ENCODE data around the gene MOCS3.
A peak's percentile ranks its signal among the peaks of the same experiment; 100 is the strongest.

The MOCS3 gene

GRCh38 chr20:50980851-50981713 is 22.5 kb downstream of the MOCS3 start:
- peak in 2 of 3 experiments; percentile 42 to 59 for DNase-seq (ENCODE audit: low read depth in 2 of 3, low spot score in 2 of 3)

GRCh38 chr20:50981714-50982048 is 23.1 kb downstream of the MOCS3 start:
- no peak for DNase-seq (ENCODE audit: low read depth in 2 of 3, low spot score in 2 of 3)

GRCh38 chr20:50982363-50982762 is 23.7 kb downstream of the MOCS3 start:
- no peak for DNase-seq (ENCODE audit: low read depth in 2 of 3, low spot score in 2 of 3)

GRCh38 chr20:50983321-50983720 is 24.7 kb downstream of the MOCS3 start:
- no peak for DNase-seq (ENCODE audit: low read depth in 2 of 3, low spot score in 2 of 3)

GRCh38 chr20:50987493-50988210 is 29.0 kb downstream of the MOCS3 start:
- peak in 2 of 3 experiments; percentile 12 to 40 for DNase-seq (ENCODE audit: low read depth in 2 of 3, low spot score in 2 of 3)

GRCh38 chr20:50991076-50991475 is 32.5 kb downstream of the MOCS3 start:
- DNase-seq (ENCODE audit: low read depth in 2 of 3, low spot score in 2 of 3), result no peak

GRCh38 chr20:50992336-50992732 is 33.7 kb downstream of the MOCS3 start:
- DNase-seq (ENCODE audit: low read depth in 2 of 3, low spot score in 2 of 3), result no peak

- peak in 1 of 3 experiments; percentile 35 for DNase-seq (ENCODE audit: low read depth in 2 of 3, low spot score in 2 of 3)
Measured at GRCh38 chr20:50992733-50993457, 34.3 kb downstream of the MOCS3 start.

- no peak for DNase-seq (ENCODE audit: low read depth in 2 of 3, low spot score in 2 of 3)
Measured at GRCh38 chr20:50993876-50994275, 35.3 kb downstream of the MOCS3 start.

- DNase-seq (ENCODE audit: low read depth in 2 of 3, low spot score in 2 of 3), result no peak
Measured at GRCh38 chr20:50995506-50995905, 36.9 kb downstream of the MOCS3 start.

- DNase-seq (ENCODE audit: low read depth in 2 of 3, low spot score in 2 of 3), result no peak
Measured at GRCh38 chr20:50996901-50997865, 38.6 kb downstream of the MOCS3 start.

- DNase-seq (ENCODE audit: low read depth in 2 of 3, low spot score in 2 of 3), result no peak
Measured at GRCh38 chr20:50999355-50999754, 40.7 kb downstream of the MOCS3 start.

GRCh38 chr20:51001430-51002265 is 43.0 kb downstream of the MOCS3 start:
- DNase-seq (ENCODE audit: low read depth in 2 of 3, low spot score in 2 of 3), result no peak

- DNase-seq (ENCODE audit: low read depth in 2 of 3, low spot score in 2 of 3), result no peak
Measured at GRCh38 chr20:51002633-51003032, 44.0 kb downstream of the MOCS3 start.

- DNase-seq (ENCODE audit: low read depth in 2 of 3, low spot score in 2 of 3), result no peak
Measured at GRCh38 chr20:51003753-51004152, 45.1 kb downstream of the MOCS3 start.

GRCh38 chr20:51004305-51004727 is 45.7 kb downstream of the MOCS3 start:
- DNase-seq (ENCODE audit: low read depth in 2 of 3, low spot score in 2 of 3), result no peak

GRCh38 chr20:51004781-51005180 is 46.2 kb downstream of the MOCS3 start:
- DNase-seq (ENCODE audit: low read depth in 2 of 3, low spot score in 2 of 3), result no peak

GRCh38 chr20:51005214-51005613 is 46.6 kb downstream of the MOCS3 start:
- DNase-seq (ENCODE audit: low read depth in 2 of 3, low spot score in 2 of 3), result no peak

GRCh38 chr20:51008718-51009117 is 50.1 kb downstream of the MOCS3 start:
- DNase-seq (ENCODE audit: low read depth in 2 of 3, low spot score in 2 of 3), result no peak

Measured in activated CD8-positive, alpha-beta memory T cell treated with anti-CD3 and anti-CD28 coated beads for 48 hours (primary cell).